ENCODE measurements around the gene RGMB. TPM values are rescaled to one million over a fixed set of nuclear protein-coding genes. Genes with fewer than 3 reads are reported as not detected.

Gene RGMB
- total and polyA plus RNA-seq, 2 donors (not counting 1 experiment from before 2014, with no cell fraction given), result 81.6 to 185 TPM

DNA sequence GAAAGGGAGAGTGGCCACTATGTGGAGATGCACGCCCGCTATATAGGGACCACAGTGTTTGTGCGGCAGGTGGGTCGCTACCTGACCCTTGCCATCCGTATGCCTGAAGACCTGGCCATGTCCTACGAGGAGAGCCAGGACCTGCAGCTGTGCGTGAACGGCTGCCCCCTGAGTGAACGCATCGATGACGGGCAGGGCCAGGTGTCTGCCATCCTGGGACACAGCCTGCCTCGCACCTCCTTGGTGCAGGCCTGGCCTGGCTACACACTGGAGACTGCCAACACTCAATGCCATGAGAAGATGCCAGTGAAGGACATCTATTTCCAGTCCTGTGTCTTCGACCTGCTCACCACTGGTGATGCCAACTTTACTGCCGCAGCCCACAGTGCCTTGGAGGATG is 19.8 kb downstream of the RGMB start:
- no peak overlapping the region for H3K4me2 ChIP-seq (ENCODE audit: extremely low read depth, insufficient read depth, low read length)
- peaks cover 5% of the 10 kb centered on the region for H4K20me1 ChIP-seq (ENCODE audit: control insufficient read depth, extremely low read depth, insufficient read depth, low read length)
- H3K4me1 ChIP-seq (ENCODE audit: control insufficient read depth, extremely low read depth, insufficient read depth, low read length), result peaks cover 16% of the 10 kb centered on the region

DNA sequence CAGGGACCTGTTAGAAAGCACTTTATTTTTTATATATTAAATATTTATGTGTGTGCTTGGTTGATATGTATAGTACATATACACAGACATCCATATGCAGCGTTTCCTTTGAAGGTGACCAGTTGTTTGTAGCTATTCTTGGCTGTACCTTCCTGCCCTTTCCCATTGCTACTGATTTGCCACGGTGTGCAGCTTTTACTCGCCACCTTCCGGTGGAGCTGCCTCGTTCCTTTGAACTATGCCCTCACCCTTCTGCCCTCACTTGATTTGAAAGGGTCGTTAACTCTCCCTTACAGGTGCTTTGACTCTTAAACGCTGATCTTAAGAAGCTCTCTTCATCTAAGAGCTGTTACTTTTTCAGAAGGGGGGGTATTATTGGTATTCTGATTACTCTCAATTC is 20.5 kb downstream of the RGMB start:
- Histone ChIP-seq H3K27ac (ENCODE audit: insufficient read depth, low read length) (no peak overlapping the region), H4K20me1 (ENCODE audit: control insufficient read depth, extremely low read depth, insufficient read depth, low read length) (peaks cover 5% of the 10 kb centered on the region)
- no peak for DNase-seq (ENCODE audit: low read depth in 2 of 2)

More for the DNA sequence above, 19.8 kb downstream of the RGMB start:
- H3K27ac ChIP-seq (ENCODE audit: insufficient read depth, low read length), result no peak overlapping the region
- H3K36me3 ChIP-seq (ENCODE audit: control insufficient read depth, insufficient read depth, low read length), result peaks cover 18% of the 10 kb centered on the region
- DNase-seq (ENCODE audit: low read depth in 2 of 2), result no peak
- TF ChIP-seq EZH2 (IDR thresholded peaks at IDR 0.05; ENCODE audit: low read length, missing control alignments) (no peak), CTCF (conservative IDR thresholded peaks at IDR 0.05 in 1 of 2, IDR thresholded peaks at IDR 0.05 in 1 of 2; ENCODE audit: low read depth in 1 of 2, low read length in 2 of 2) (no peak)
- no peak overlapping the region for H3K9ac ChIP-seq (ENCODE audit: insufficient read depth, low read length)
- H3K4me3 ChIP-seq (replicated peaks in 1 of 4; ENCODE audit: control extremely low read depth in 1 of 4, insufficient read depth in 1 of 4, low read depth in 3 of 4, low read length in 4 of 4), result no peak overlapping the region
- H3K9me3 ChIP-seq (ENCODE audit: control insufficient read depth, insufficient read depth, low read depth, low read length), result no peaks in the 10 kb centered on the region
- H2AFZ ChIP-seq (ENCODE audit: low read length), result no peak overlapping the region
- H3K79me2 ChIP-seq (ENCODE audit: control insufficient read depth, insufficient read depth, low read length), result peaks cover 70% of the 10 kb centered on the region
- no peaks in the 10 kb centered on the region for H3K27me3 ChIP-seq (ENCODE audit: control insufficient read depth, insufficient read depth, low read length)

DNA sequence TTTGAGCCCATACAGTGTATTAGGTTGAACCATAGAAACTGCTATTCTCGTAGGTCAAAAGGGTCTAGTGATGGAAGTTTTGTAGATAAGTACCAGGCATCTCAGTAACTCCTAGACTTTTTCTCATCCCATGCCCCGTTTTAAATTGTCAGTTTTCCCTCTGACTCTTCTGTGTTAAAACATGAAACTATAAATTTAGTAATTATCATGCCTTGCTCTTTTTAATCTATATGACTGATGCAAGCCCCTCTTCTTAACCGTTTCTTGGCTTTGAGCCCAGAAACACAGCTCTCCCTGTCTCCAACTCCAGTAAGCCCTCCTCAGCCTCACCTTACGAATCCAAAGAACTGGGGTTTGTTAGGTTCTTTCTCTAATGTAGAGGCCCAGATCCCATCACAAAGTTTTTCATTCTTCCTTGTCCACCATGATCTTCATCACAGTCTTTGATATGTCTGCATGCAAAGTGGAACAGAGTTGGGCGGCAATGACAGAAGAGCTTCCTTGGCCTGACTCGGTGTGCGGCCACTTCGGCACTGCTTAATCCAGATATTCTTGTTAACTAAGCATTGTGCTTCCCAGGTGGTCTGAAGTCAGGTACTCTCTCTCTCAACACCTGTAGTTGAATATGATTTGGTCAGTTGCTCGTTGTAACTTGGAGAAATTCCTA is 21.1 kb downstream of the RGMB start:
- Histone ChIP-seq H3K4me2 (ENCODE audit: extremely low read depth, insufficient read depth, low read length) (no peak overlapping the region), H3K9me3 (ENCODE audit: control insufficient read depth, insufficient read depth, low read depth, low read length) (no peaks in the 10 kb centered on the region), H3K79me2 (ENCODE audit: control insufficient read depth, insufficient read depth, low read length) (peaks cover 57% of the 10 kb centered on the region), H3K4me3 (replicated peaks in 1 of 4; ENCODE audit: control extremely low read depth in 1 of 4, insufficient read depth in 1 of 4, low read depth in 3 of 4, low read length in 4 of 4) (no peak overlapping the region), H3K27ac (ENCODE audit: insufficient read depth, low read length) (no peak overlapping the region), H3K27me3 (ENCODE audit: control insufficient read depth, insufficient read depth, low read length) (no peaks in the 10 kb centered on the region), H3K36me3 (ENCODE audit: control insufficient read depth, insufficient read depth, low read length) (peaks cover 18% of the 10 kb centered on the region), H3K9ac (ENCODE audit: insufficient read depth, low read length) (no peak overlapping the region), H2AFZ (ENCODE audit: low read length) (no peak overlapping the region), H4K20me1 (ENCODE audit: control insufficient read depth, extremely low read depth, insufficient read depth, low read length) (peaks cover 5% of the 10 kb centered on the region), H3K4me1 (ENCODE audit: control insufficient read depth, extremely low read depth, insufficient read depth, low read length) (peaks cover 16% of the 10 kb centered on the region)
- TF ChIP-seq EZH2 (IDR thresholded peaks at IDR 0.05; ENCODE audit: low read length, missing control alignments), result no peak
- no peak for TF ChIP-seq CTCF (conservative IDR thresholded peaks at IDR 0.05 in 1 of 2, IDR thresholded peaks at IDR 0.05 in 1 of 2; ENCODE audit: low read depth in 1 of 2, low read length in 2 of 2)
- no peak for DNase-seq (ENCODE audit: low read depth in 2 of 2)

More for the DNA sequence above, 20.5 kb downstream of the RGMB start:
- Histone ChIP-seq H3K4me2 (ENCODE audit: extremely low read depth, insufficient read depth, low read length) (no peak overlapping the region), H3K4me3 (replicated peaks in 1 of 4; ENCODE audit: control extremely low read depth in 1 of 4, insufficient read depth in 1 of 4, low read depth in 3 of 4, low read length in 4 of 4) (no peak overlapping the region), H2AFZ (ENCODE audit: low read length) (no peak overlapping the region), H3K9me3 (ENCODE audit: control insufficient read depth, insufficient read depth, low read depth, low read length) (no peaks in the 10 kb centered on the region), H3K36me3 (ENCODE audit: control insufficient read depth, insufficient read depth, low read length) (peaks cover 18% of the 10 kb centered on the region), H3K4me1 (ENCODE audit: control insufficient read depth, extremely low read depth, insufficient read depth, low read length) (peaks cover 16% of the 10 kb centered on the region), H3K27me3 (ENCODE audit: control insufficient read depth, insufficient read depth, low read length) (no peaks in the 10 kb centered on the region), H3K79me2 (ENCODE audit: control insufficient read depth, insufficient read depth, low read length) (peaks cover 62% of the 10 kb centered on the region), H3K9ac (ENCODE audit: insufficient read depth, low read length) (no peak overlapping the region)
- TF ChIP-seq CTCF (conservative IDR thresholded peaks at IDR 0.05 in 1 of 2, IDR thresholded peaks at IDR 0.05 in 1 of 2; ENCODE audit: low read depth in 1 of 2, low read length in 2 of 2) (no peak), EZH2 (IDR thresholded peaks at IDR 0.05; ENCODE audit: low read length, missing control alignments) (no peak)

All from fibroblast of lung (primary cell).